ENCODE results near the gene KCNMA1.

The KCNMA1 gene

DNA sequence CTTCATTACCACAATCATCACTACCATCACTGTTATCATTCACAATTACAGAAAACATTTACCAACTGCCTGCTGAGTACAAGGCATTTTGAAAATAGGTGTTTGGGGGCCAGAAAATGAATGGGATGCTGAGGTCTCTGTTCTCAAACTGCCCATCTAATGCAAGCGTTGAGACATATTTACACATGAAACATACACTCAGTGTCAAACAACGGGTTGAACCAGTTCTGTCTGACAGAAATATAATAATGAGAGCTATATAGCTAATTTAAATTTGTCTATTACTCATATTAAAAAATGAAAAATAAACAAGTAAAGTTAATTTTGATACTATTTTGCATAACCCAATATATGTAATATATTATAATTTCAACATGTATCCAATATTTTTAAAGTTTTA lies 303.1 kb downstream of the KCNMA1 start:
- peak overlapping the region; percentile 87 for H3K27ac ChIP-seq
- no peak for TF ChIP-seq ZFX (IDR thresholded peaks at IDR 0.05; ENCODE audit: borderline replicate concordance)
- TF ChIP-seq, protein P1, sequence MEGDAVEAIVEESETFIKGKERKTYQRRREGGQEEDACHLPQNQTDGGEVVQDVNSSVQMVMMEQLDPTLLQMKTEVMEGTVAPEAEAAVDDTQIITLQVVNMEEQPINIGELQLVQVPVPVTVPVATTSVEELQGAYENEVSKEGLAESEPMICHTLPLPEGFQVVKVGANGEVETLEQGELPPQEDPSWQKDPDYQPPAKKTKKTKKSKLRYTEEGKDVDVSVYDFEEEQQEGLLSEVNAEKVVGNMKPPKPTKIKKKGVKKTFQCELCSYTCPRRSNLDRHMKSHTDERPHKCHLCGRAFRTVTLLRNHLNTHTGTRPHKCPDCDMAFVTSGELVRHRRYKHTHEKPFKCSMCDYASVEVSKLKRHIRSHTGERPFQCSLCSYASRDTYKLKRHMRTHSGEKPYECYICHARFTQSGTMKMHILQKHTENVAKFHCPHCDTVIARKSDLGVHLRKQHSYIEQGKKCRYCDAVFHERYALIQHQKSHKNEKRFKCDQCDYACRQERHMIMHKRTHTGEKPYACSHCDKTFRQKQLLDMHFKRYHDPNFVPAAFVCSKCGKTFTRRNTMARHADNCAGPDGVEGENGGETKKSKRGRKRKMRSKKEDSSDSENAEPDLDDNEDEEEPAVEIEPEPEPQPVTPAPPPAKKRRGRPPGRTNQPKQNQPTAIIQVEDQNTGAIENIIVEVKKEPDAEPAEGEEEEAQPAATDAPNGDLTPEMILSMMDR (IDR thresholded peaks at IDR 0.05) = no peak

DNA sequence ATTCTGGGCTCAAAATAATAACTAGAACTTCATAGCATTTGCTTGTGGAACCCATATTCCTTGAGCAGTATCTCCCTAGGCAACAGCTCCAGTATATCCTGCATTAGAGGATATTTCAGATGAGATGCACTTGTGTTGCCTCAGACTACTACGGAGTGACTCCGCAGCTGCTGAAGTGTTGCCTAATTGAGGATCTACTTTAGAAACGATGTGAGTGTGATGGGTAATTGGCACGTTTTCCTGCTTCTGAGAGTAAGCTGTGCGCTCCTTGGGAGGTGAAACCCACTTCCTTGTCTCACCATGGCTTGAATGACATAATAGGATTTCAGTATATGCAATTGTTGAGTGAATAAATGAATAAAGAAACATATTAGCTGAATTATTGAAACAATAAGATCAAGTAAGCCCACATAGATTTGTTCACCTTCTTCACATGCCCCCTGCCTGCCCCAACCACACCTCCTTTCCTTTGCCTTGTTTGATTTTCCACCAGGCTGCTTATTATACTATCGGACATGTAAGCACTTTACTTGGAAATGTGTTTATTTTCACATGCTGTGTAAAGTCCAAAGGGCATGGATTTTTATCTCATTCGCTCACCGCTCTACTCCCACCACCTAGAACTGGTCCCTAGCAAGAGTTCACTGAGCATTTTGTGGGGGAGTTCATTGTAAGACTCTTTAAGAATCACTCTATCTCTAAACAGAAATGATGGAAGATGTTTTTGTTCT lies 303.8 kb downstream of the KCNMA1 start:
- peak overlapping the region; percentile 87 for H3K27ac ChIP-seq
- TF ChIP-seq ZFX (IDR thresholded peaks at IDR 0.05; ENCODE audit: borderline replicate concordance) = no peak
- TF ChIP-seq, protein P1 (IDR thresholded peaks at IDR 0.05) = no peak

DNA sequence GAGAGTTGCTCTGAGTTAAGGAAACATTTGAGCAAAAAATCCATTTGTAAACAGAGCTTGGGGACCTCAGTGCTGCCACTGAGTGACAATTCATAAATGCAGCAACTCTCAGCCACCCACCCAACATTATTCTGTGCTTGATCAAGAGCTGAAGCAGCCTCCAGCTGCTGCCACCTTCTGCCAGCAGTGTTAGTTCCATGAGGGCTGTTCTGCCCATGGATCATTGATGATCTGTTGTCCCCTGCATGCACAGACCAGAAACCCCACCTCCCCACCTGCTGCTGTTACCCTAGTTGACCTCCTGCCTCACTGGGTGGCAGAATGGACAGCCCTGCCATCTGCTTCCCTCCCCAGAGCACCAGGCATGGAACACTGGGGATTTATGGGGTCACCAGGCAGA lies 305.4 kb downstream of the KCNMA1 start:
- peak overlapping the region; percentile 87 for H3K27ac ChIP-seq
- TF ChIP-seq, protein P1 (IDR thresholded peaks at IDR 0.05) = 0 out of 2 replicates have a peak, but pooled peaks have one; percentile 9
- no peak for TF ChIP-seq ZFX (IDR thresholded peaks at IDR 0.05; ENCODE audit: borderline replicate concordance)

DNA sequence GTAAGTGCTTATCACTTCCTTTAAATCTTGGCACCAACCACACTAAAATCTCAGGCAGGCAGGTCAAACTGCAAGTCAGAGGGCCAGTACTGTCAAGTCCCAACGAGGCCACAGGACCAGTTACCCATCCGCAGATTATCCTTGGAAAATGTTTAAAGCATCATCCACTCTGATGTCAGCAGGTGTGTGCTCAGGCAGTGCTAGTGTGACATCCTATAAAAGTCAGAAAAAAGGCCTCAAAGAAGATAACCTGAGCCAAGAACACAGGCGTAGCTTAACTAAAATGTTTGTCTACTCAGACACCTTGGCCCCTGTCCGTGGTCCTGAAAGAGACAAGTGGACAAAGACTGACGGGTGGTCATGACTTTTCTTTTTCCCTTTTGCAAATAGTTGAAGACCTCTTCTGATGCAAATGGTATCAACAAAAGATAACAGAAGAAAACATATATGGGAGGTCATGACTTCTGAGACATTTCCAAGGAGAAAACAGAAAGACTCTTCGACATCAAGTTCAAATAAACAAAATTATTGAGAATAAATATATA lies 309.3 kb downstream of the KCNMA1 start:
- TF ChIP-seq, protein P1 (IDR thresholded peaks at IDR 0.05) = no peak
- TF ChIP-seq ZFX (IDR thresholded peaks at IDR 0.05; ENCODE audit: borderline replicate concordance) = no peak
- peak overlapping the region; percentile 25; the same call in 1 of the 2 replicates for H3K27ac ChIP-seq

DNA sequence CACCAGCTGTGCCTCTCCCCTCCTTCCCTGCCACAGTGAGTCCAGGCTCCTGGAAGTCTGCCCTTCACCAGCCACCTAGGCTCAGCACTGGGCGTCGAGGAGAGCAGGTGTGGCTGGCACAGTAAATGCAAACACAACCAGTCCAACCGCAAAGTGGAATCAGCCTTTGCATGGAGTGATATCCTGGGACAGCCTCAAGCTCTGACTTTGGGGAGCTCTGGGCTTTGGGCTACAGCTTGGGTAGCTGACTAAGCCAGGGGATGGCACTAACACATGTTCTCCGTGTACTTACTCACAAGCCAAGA lies 312.4 kb downstream of the KCNMA1 start:
- H3K27ac ChIP-seq = peak overlapping the region; percentile 69
- TF ChIP-seq, protein P1 (IDR thresholded peaks at IDR 0.05) = no peak
- TF ChIP-seq ZFX (IDR thresholded peaks at IDR 0.05; ENCODE audit: borderline replicate concordance) = no peak

DNA sequence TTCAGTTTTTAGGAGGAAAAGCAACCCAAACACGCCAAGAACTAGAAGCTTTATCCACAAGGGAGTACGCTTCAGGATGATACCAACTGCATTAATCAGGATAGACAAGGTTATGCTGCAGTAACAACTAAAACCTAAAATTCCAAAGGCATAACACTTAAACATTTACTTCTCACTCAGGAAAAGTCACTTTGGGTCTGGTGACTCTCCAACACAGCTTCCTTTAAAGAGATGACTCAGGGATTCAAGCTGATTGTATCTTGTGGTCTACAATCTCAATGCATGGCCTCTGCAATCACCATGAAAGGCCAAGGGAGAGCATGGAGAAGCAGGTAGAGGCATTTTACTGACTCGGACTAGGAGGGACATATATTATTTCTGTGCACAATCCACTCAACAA lies 315.8 kb downstream of the KCNMA1 start:
- no peak overlapping the region for H3K27ac ChIP-seq
- TF ChIP-seq ZFX (IDR thresholded peaks at IDR 0.05; ENCODE audit: borderline replicate concordance) = no peak
- TF ChIP-seq, protein P1 (IDR thresholded peaks at IDR 0.05) = no peak

DNA sequence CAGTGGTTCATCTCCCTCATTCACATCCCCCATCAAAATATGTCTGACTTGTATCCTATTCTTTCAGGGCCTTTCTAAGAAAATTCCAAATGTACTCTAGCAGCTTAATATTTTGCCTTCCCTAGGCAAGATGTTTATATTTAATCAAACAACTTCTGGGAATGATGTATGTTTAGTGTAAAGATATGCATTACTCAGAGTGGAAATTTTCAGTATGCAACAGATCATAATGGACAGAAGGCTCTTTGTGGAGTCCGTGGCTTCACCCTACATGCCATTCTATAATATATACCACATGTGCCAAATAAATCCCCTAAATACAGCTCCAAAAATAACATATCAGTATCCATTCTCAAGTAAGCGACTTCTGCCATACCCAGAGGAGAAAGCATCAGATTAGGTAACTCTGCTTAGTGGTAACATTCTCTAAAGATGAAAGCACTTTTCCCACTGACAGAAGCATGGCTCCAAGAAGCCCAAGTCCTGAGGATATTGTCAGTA lies 316.6 kb downstream of the KCNMA1 start:
- H3K27ac ChIP-seq = no peak overlapping the region
- TF ChIP-seq, protein P1 (IDR thresholded peaks at IDR 0.05) = no peak
- no peak for TF ChIP-seq ZFX (IDR thresholded peaks at IDR 0.05; ENCODE audit: borderline replicate concordance)

Data from 22Rv1 (cell line).